CD4-positive, alpha-beta T cell (primary cell): Measurements from ENCODE around the gene BLZF1. TPM values are rescaled to one million over a fixed set of nuclear protein-coding genes. Genes with fewer than 3 reads are reported as not detected.

Experiments used
- ATAC-seq: fragments of 200-7000 bp; cut with Tn5 transposase; one replicate; pipeline ENCODE4 v1.10.0; 2022; ENCODE audit warnings: mild to moderate bottlenecking; ENCODE audit not compliant: poor library complexity
- CTCF ChIA-PET: fragments of 350-600 bp; sonication (Branson Sonifier 250); formaldehyde crosslinking; loops from one replicate; lab custom pipeline; 2021; ENCODE audit warnings: antibody characterized with exemption, inconsistent platforms; lab: Charles Lee
- POLR2A ChIA-PET: fragments of 350-600 bp; sonication (Branson Sonifier 250); formaldehyde crosslinking; loops from one replicate; lab custom pipeline; 2021; ENCODE audit warnings: antibody characterized with exemption, inconsistent platforms; lab: Charles Lee
- DNase-seq, 14 experiments: peaks; one replicate each; pipeline ENCODE4 v3.0.0-alpha.2; 2013 to 2020; ENCODE audit warnings: mixed read lengths in 2 of 14
- H3K27ac ChIP-seq, 2 donors: one replicate each; pipeline versions ENCODE4 v1.5.1 to v1.7.0; 2013; ENCODE audit warnings: low read length in 2 of 2, low read depth in 1 of 2, mild to moderate bottlenecking in 1 of 2
- H3K27me3 ChIP-seq, 2 experiments: 1 replicate in 1 of 2; 2 replicates in 1 of 2; pipeline versions ENCODE4 v1.6.1 to v1.7.0; 2013; ENCODE audit warnings: low read length in 2 of 2, control low read depth in 1 of 2, mild to moderate bottlenecking in 1 of 2, moderate library complexity in 1 of 2; ENCODE audit not compliant: insufficient read depth in 2 of 2, control insufficient read depth in 1 of 2
- H3K36me3 ChIP-seq: one replicate; pipeline ENCODE4 v1.6.1; 2013; ENCODE audit warnings: low read length, control low read depth; ENCODE audit not compliant: insufficient read depth
- H3K4me1 ChIP-seq: one replicate; pipeline ENCODE4 v1.6.1; 2013; ENCODE audit warnings: low read length, control low read depth; ENCODE audit not compliant: insufficient read depth
- H3K4me3 ChIP-seq: one replicate; pipeline ENCODE4 v1.5.1; 2013; ENCODE audit warnings: mild to moderate bottlenecking, low read length, moderate library complexity
- H3K9me3 ChIP-seq, 2 experiments: 1 replicate in 1 of 2; 2 replicates in 1 of 2; pipeline versions ENCODE4 v1.6.1 to v1.7.0; 2013; ENCODE audit warnings: low read length in 2 of 2, mild to moderate bottlenecking in 2 of 2, control low read depth in 1 of 2, moderate library complexity in 1 of 2; ENCODE audit not compliant: control insufficient read depth in 1 of 2, insufficient read depth in 1 of 2
- H3K27ac Mint-ChIP-seq: one replicate; pipeline ENCODE4 v1.8.0; 2020; ENCODE audit warnings: mixed read lengths
- H3K27me3 Mint-ChIP-seq: one replicate; pipeline ENCODE4 v1.8.0; 2021; ENCODE audit warnings: mixed read lengths
- H3K36me3 Mint-ChIP-seq: one replicate; pipeline ENCODE4 v1.8.0; 2021; ENCODE audit warnings: low read depth, mixed read lengths
- H3K4me1 Mint-ChIP-seq: one replicate; pipeline ENCODE4 v1.8.0; 2021; ENCODE audit warnings: low read depth, mixed read lengths
- H3K4me3 Mint-ChIP-seq: one replicate; pipeline ENCODE4 v1.8.0; 2020; ENCODE audit warnings: mild to moderate bottlenecking, mixed read lengths
- H3K9me3 Mint-ChIP-seq: one replicate; pipeline ENCODE4 v1.8.0; 2020; ENCODE audit warnings: mixed read lengths
- intact Hi-C, 2 experiments: fragments of 100-400 bp; cut with DNase I in 1 of 2; cut with micrococcal nuclease in 1 of 2; formaldehyde crosslinking; loops; one replicate each; pipeline versions ENCODE4 v1.15.1 to v1.9.0; 2023 to 2025; cut with DNase I, micrococcal nuclease
- polyA plus RNA-seq, 2 donors: library from polyadenylated mRNA; unstranded; fragments of 120-200 nt; gene quantifications; one replicate each; pipeline ENCODE4 v1.2.1, GENCODE V29; 2013
- total RNA-seq, 174 experiments: library from RNA in 2 of 174; stranded (reverse) in 2 of 174; gene quantifications; one replicate each; pipeline ENCODE4 v1.2.3 and lab custom pipeline; 2021 to 2026
- TF ChIP-seq, protein P1 (sequence below): fragments of 200-600 bp; IDR thresholded peaks from one replicate; pipeline ENCODE4 v1.8.0; 2022; ENCODE audit warnings: antibody characterized with exemption, mild to moderate bottlenecking

Gene BLZF1, protein sequence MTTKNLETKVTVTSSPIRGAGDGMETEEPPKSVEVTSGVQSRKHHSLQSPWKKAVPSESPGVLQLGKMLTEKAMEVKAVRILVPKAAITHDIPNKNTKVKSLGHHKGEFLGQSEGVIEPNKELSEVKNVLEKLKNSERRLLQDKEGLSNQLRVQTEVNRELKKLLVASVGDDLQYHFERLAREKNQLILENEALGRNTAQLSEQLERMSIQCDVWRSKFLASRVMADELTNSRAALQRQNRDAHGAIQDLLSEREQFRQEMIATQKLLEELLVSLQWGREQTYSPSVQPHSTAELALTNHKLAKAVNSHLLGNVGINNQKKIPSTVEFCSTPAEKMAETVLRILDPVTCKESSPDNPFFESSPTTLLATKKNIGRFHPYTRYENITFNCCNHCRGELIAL
- total RNA-seq = 10 to 100 TPM; 10.0 to 10.6 TPM
- polyA plus RNA-seq (2013, experiment 1 of 2) = 12.6 TPM
- 14.2 TPM for polyA plus RNA-seq (2013, experiment 2 of 2)
- 11.6 to 52.4 (median 33.7) reads per million in 172 experiments for total RNA-seq (lab: John Stamatoyannopoulos, UW)

- Histone ChIP-seq H3K4me1 (peaks cover 8% of the 10 kb centered on the region), H3K9me3 (no peaks in the 10 kb centered on the region), H3K27me3 (no peaks in the 10 kb centered on the region), H3K36me3 (peaks cover 15% of the 10 kb centered on the region), H3K27ac (peak within 1 kb of the TSS; percentile 89 to 94), H3K4me3 (peak within 1 kb of the TSS; percentile 65)
- ChIA-PET POLR2A (interaction anchor here (0.5 to 2.0 kb wide), 15 partner anchors 10 to 1732 kb away, joined by 3 to 17 read pairs (median 4); partner anchors contain the start of genes CCDC181, METTL18, SCYL3 and SFT2D2), CTCF (interaction anchor here (1.2 to 1.9 kb wide), 6 partner anchors 12 to 1025 kb away, joined by 3 to 7 read pairs (median 4); partner anchors contain the start of gene KIFAP3)
- Mint-ChIP-seq H3K4me1 (peaks cover 34% of the 10 kb centered on the region), H3K36me3 (peaks cover 22% of the 10 kb centered on the region), H3K4me3 (no peak within 1 kb of the TSS), H3K27me3 (no peaks in the 10 kb centered on the region), H3K27ac (no peak within 1 kb of the TSS), H3K9me3 (no peaks in the 10 kb centered on the region)
- intact Hi-C loops = loop anchor here (2.0 to 10.0 kb wide), 13 partner anchors 119 to 1653 kb away; partner anchors contain the start of genes METTL18 (in 2 of the 2), SCYL3 (in 2 of the 2), SLC19A2 (in 2 of the 2) and TIPRL (in 2 of the 2)
- TF ChIP-seq, protein P1, sequence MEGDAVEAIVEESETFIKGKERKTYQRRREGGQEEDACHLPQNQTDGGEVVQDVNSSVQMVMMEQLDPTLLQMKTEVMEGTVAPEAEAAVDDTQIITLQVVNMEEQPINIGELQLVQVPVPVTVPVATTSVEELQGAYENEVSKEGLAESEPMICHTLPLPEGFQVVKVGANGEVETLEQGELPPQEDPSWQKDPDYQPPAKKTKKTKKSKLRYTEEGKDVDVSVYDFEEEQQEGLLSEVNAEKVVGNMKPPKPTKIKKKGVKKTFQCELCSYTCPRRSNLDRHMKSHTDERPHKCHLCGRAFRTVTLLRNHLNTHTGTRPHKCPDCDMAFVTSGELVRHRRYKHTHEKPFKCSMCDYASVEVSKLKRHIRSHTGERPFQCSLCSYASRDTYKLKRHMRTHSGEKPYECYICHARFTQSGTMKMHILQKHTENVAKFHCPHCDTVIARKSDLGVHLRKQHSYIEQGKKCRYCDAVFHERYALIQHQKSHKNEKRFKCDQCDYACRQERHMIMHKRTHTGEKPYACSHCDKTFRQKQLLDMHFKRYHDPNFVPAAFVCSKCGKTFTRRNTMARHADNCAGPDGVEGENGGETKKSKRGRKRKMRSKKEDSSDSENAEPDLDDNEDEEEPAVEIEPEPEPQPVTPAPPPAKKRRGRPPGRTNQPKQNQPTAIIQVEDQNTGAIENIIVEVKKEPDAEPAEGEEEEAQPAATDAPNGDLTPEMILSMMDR = no peak
- peak; percentile 95 to 99 (median 98) for DNase-seq
- ATAC-seq = peak; percentile 95
Measured at GRCh38 chr1:169367686-169368405, at the start of gene BLZF1, which contains the start of gene NME7. TSS of gene BLZF1 (plus strand) at chr1:169368195. CDS start at chr1:169369523, 1,328 bp downstream. TSS of gene NME7 (minus strand) at chr1:169367797. CDS start at chr1:169367710, 87 bp downstream.

GRCh38 chr1:169318536-169319244 is 49.3 kb upstream of the BLZF1 start:
- TF ChIP-seq, protein P1 = no peak
- intact Hi-C loops = no loop called here
- POLR2A ChIA-PET = no interaction called here
- H3K4me1 ChIP-seq = no peaks in the 10 kb centered on the region
- no peaks in the 10 kb centered on the region for H3K4me1 Mint-ChIP-seq
- no peak for DNase-seq
- H3K27me3 Mint-ChIP-seq = no peaks in the 10 kb centered on the region
- H3K4me3 ChIP-seq = no peak overlapping the region
- CTCF ChIA-PET = no interaction called here
- no peaks in the 10 kb centered on the region for H3K27me3 ChIP-seq
- no peak overlapping the region for H3K4me3 Mint-ChIP-seq
- no peak overlapping the region for H3K27ac ChIP-seq
- H3K9me3 ChIP-seq = no peaks in the 10 kb centered on the region
- no peak for ATAC-seq
- no peaks in the 10 kb centered on the region for H3K36me3 ChIP-seq
- peaks cover 14% of the 10 kb centered on the region for H3K36me3 Mint-ChIP-seq
- no peak overlapping the region for H3K27ac Mint-ChIP-seq
- H3K9me3 Mint-ChIP-seq = no peaks in the 10 kb centered on the region

DNA sequence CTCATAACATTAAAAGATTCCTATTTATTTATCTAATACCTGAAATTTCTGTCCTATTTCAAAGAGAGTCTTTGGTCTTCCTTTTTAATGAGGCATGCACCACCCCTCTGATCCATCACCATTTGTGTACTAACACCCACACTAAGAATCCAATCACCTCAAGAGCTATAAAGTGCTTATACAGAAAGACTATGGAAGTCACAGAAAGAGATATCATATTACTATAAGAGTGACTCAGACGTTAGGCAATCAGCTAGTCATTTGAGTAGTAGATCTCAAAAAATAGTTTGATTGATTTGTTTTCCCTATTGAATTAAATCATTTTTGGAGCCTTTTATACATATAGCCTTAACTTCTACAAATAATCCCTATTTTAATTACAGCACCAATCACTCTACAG is 46.5 kb upstream of the BLZF1 start:
- CTCF ChIA-PET = interaction anchor here (1.7 kb wide), 1 partner anchor 16 kb away, joined by 3 read pairs; no protein-coding TSS in a partner anchor
- DNase-seq (no peak), ATAC-seq (no peak)
- intact Hi-C loops = no loop called here
- Histone ChIP-seq H3K4me1 (no peaks in the 10 kb centered on the region), H3K27me3 (no peaks in the 10 kb centered on the region), H3K9me3 (no peaks in the 10 kb centered on the region), H3K4me3 (no peak overlapping the region), H3K36me3 (no peaks in the 10 kb centered on the region), H3K27ac (no peak overlapping the region)
- TF ChIP-seq, protein P1 = no peak
- Mint-ChIP-seq H3K4me3 (no peak overlapping the region), H3K9me3 (no peaks in the 10 kb centered on the region), H3K36me3 (peaks cover 17% of the 10 kb centered on the region), H3K27ac (no peak overlapping the region), H3K4me1 (no peaks in the 10 kb centered on the region), H3K27me3 (no peaks in the 10 kb centered on the region)
- POLR2A ChIA-PET = no interaction called here
